Sigmoid colon (tissue), 7 donors: ENCODE data around the gene NLRC3. TPM values are rescaled to one million over a fixed set of nuclear protein-coding genes. Genes with fewer than 3 reads are reported as not detected.

Source experiments
- DNase-seq: peaks from one replicate; pipeline ENCODE4 v3.0.0-alpha.2; 2019
- H3K27ac ChIP-seq, 4 donors: fragments of 200-600 bp; sonication (generic); one replicate each; pipeline ENCODE4 v1.5.1; 2016 to 2019; ENCODE audit warnings: mild to moderate bottlenecking in 1 of 4
- H3K27me3 ChIP-seq, 3 donors: fragments of 200-600 bp; sonication (generic); one replicate each; pipeline ENCODE4 v1.5.1; 2019; ENCODE audit warnings: mild to moderate bottlenecking in 1 of 3
- H3K36me3 ChIP-seq, 4 donors: fragments of 200-600 bp; sonication (generic); one replicate each; pipeline ENCODE4 v1.5.1; 2016 to 2019
- H3K4me1 ChIP-seq, 4 donors: fragments of 200-600 bp; sonication (generic); one replicate each; pipeline ENCODE4 v1.5.1; 2017 to 2019
- H3K4me3 ChIP-seq, 4 donors: fragments of 200-600 bp; sonication (generic); one replicate each; pipeline ENCODE4 v1.5.1; 2017 to 2019; ENCODE audit warnings: mild to moderate bottlenecking in 2 of 4, moderate library complexity in 1 of 4
- H3K9me3 ChIP-seq, 4 donors: fragments of 200-600 bp in 3 of 4; sonication (generic) in 3 of 4; one replicate each; pipeline versions ENCODE4 v1.5.1 to v1.6.1; 2013 to 2019
- CTCF ChIP-seq, 4 experiments: fragments of 450-650 bp in 3 of 4; fragments of 200-600 bp in 1 of 4; IDR thresholded peaks; one replicate each; pipeline ENCODE4 v1.5.1; 2016 to 2019; ENCODE audit warnings: antibody characterized with exemption in 4 of 4, mild to moderate bottlenecking in 3 of 4, moderate library complexity in 2 of 4
- EP300 ChIP-seq, 4 donors: sonication (generic); formaldehyde crosslinking; IDR thresholded peaks; one replicate each; pipeline ENCODE4 v1.6.1; 2017; ENCODE audit warnings: antibody characterized with exemption in 4 of 4
- POLR2A ChIP-seq, 2 donors: fragments of 450-650 bp; IDR thresholded peaks; one replicate each; pipeline ENCODE4 v1.6.1; 2016; ENCODE audit warnings: antibody characterized with exemption in 2 of 2, mild to moderate bottlenecking in 2 of 2, moderate library complexity in 2 of 2
- POLR2AphosphoS5 ChIP-seq, 4 donors: sonication (generic); formaldehyde crosslinking; IDR thresholded peaks; one replicate each; pipeline ENCODE4 v1.6.1; 2017; ENCODE audit warnings: antibody characterized with exemption in 4 of 4
- WGBS, 2 donors: extraction: QIAGEN DNeasy Blood & Tissue Kit; methylation state at CpG; one replicate each; pipeline ENCODE4 v1.1.7; 2013; 5-methylcytosine and 5-hydroxymethylcytosine counted together
- intact Hi-C: fragments of 100-400 bp; cut with DNase I; formaldehyde crosslinking; loops from one replicate; pipeline ENCODE4 v1.15.1; 2023
- polyA plus RNA-seq, 3 donors: library from polyadenylated mRNA; stranded (reverse); fragments of 200-250 nt; gene quantifications; one replicate each; pipeline ENCODE4 v1.2.3, GENCODE V29; 2013
- total RNA-seq, 4 donors: library from RNA; depleted of rRNA; stranded (reverse); fragments of >200 nt; gene quantifications; one replicate each; pipeline ENCODE4 v1.1.0, GENCODE V29; 2016
- donor health status: healthy with polysubstance abuse.
- donor health status: Bipolar disorder and iron deficiency.
- donor health status: healthy.

NLRC3 gene
- total and polyA plus RNA-seq, 7 donors: under 0.01 to 7.0 (median 0.27) TPM; not detected in 2

- Histone ChIP-seq H3K27ac (no peak overlapping the region), H3K36me3 (peaks cover 0 to 37% (median 0%) of the 10 kb centered on the region in 4 donors), H3K4me1 (peaks cover 0 to 11% (median 4%) of the 10 kb centered on the region in 4 donors), H3K9me3 (no peaks in the 10 kb centered on the region), H3K4me3 (no peak overlapping the region), H3K27me3 (no peaks in the 10 kb centered on the region)
- WGBS, 2 donors: 89 to 90% methylated on average over 11 of the region's 11 CpGs
- intact Hi-C loops: no loop called here
- no peak for DNase-seq
- no peak for TF ChIP-seq POLR2A (IDR thresholded peaks at IDR 0.05)
- no peak for TF ChIP-seq POLR2AphosphoS5 (IDR thresholded peaks at IDR 0.05)
- no peak for TF ChIP-seq CTCF (IDR thresholded peaks at IDR 0.05)
- no peak for TF ChIP-seq EP300 (IDR thresholded peaks at IDR 0.05)
Measured at GRCh38 chr16:3606441-3606840, 29.2 kb upstream of the NLRC3 start.

- DNase-seq: peak; percentile 21
- no peak overlapping the region for H3K27ac ChIP-seq
Measured at GRCh38 chr16:3602320-3602653, 25.1 kb upstream of the NLRC3 start.

GRCh38 chr16:3601614-3602319 lies 24.6 kb upstream of the NLRC3 start:
- H3K4me3 ChIP-seq: no peak overlapping the region
- intact Hi-C loops: no loop called here
- H3K4me1 ChIP-seq: no peaks in the 10 kb centered on the region
- H3K9me3 ChIP-seq: no peaks in the 10 kb centered on the region
- TF ChIP-seq EP300 (IDR thresholded peaks at IDR 0.05) (no peak), POLR2AphosphoS5 (IDR thresholded peaks at IDR 0.05) (no peak), POLR2A (IDR thresholded peaks at IDR 0.05) (no peak), CTCF (IDR thresholded peaks at IDR 0.05) (no peak)
- peaks cover 0 to 63% (median 2%) of the 10 kb centered on the region in 4 donors for H3K36me3 ChIP-seq
- no peak overlapping the region for H3K27ac ChIP-seq
- 95 to 96% methylated on average over 13 of the region's 13 CpGs for WGBS, 2 donors
- DNase-seq: peak; percentile 27
- no peaks in the 10 kb centered on the region for H3K27me3 ChIP-seq

More at GRCh38 chr16:3602320-3602653, 25.1 kb upstream of the NLRC3 start:
- H3K9me3 ChIP-seq: no peaks in the 10 kb centered on the region
- H3K27me3 ChIP-seq: no peaks in the 10 kb centered on the region
- peaks cover 0 to 61% (median 2%) of the 10 kb centered on the region in 4 donors for H3K36me3 ChIP-seq
- TF ChIP-seq POLR2A (IDR thresholded peaks at IDR 0.05): no peak
- no peak for TF ChIP-seq CTCF (IDR thresholded peaks at IDR 0.05)
- no peak for TF ChIP-seq POLR2AphosphoS5 (IDR thresholded peaks at IDR 0.05)
- no peak for TF ChIP-seq EP300 (IDR thresholded peaks at IDR 0.05)
- H3K4me3 ChIP-seq: no peak overlapping the region
- intact Hi-C loops: no loop called here
- no peaks in the 10 kb centered on the region for H3K4me1 ChIP-seq
- WGBS, 2 donors: 95 to 97% methylated on average over 7 of the region's 7 CpGs

GRCh38 chr16:3599922-3600321 lies 22.7 kb upstream of the NLRC3 start:
- H3K4me3 ChIP-seq: no peak overlapping the region
- H3K27me3 ChIP-seq: no peaks in the 10 kb centered on the region
- DNase-seq: no peak
- no peaks in the 10 kb centered on the region for H3K9me3 ChIP-seq
- TF ChIP-seq EP300 (IDR thresholded peaks at IDR 0.05): no peak
- TF ChIP-seq POLR2AphosphoS5 (IDR thresholded peaks at IDR 0.05): no peak
- H3K36me3 ChIP-seq: peaks cover 0 to 55% (median 4%) of the 10 kb centered on the region in 4 donors
- no peaks in the 10 kb centered on the region for H3K4me1 ChIP-seq
- WGBS, 2 donors: 97% methylated on average over 4 of the region's 4 CpGs
- intact Hi-C loops: no loop called here
- H3K27ac ChIP-seq: no peak overlapping the region

GRCh38 chr16:3599121-3599520 lies 21.9 kb upstream of the NLRC3 start:
- peaks cover 0 to 52% (median 5%) of the 10 kb centered on the region in 4 donors for H3K36me3 ChIP-seq
- DNase-seq: no peak
- 89 to 95% methylated on average over 8 of the region's 8 CpGs for WGBS, 2 donors
- H3K27ac ChIP-seq: no peak overlapping the region
- H3K9me3 ChIP-seq: no peaks in the 10 kb centered on the region
- intact Hi-C loops: no loop called here
- TF ChIP-seq EP300 (IDR thresholded peaks at IDR 0.05): no peak
- TF ChIP-seq POLR2A (IDR thresholded peaks at IDR 0.05): no peak
- TF ChIP-seq CTCF (IDR thresholded peaks at IDR 0.05): no peak
- TF ChIP-seq POLR2AphosphoS5 (IDR thresholded peaks at IDR 0.05): no peak
- H3K27me3 ChIP-seq: no peaks in the 10 kb centered on the region
- no peak overlapping the region for H3K4me3 ChIP-seq
- no peaks in the 10 kb centered on the region for H3K4me1 ChIP-seq
